Transverse colon (tissue), 4 donors: ENCODE data around the gene IMMP2L.

Experiments
- CTCF ChIP-seq, 5 experiments: fragments of 200-600 bp in 3 of 5; fragments of 450-650 bp in 2 of 5; sonication (generic) in 3 of 5; IDR thresholded peaks; 1 replicate in 2 of 5; 2 replicates in 3 of 5; pipeline ENCODE4 v1.5.1; 2016 to 2017; ENCODE audit warnings: antibody characterized with exemption in 5 of 5, inconsistent platforms in 3 of 5, mild to moderate bottlenecking in 2 of 5, moderate library complexity in 1 of 5
- POLR2A ChIP-seq: fragments of 450-650 bp; IDR thresholded peaks from one replicate; pipeline ENCODE4 v1.6.1; 2016; ENCODE audit warnings: antibody characterized with exemption, mild to moderate bottlenecking, moderate library complexity
- POLR2AphosphoS5 ChIP-seq, 3 donors: sonication (generic); formaldehyde crosslinking; IDR thresholded peaks; one replicate each; pipeline ENCODE4 v1.6.1; 2016; ENCODE audit warnings: antibody characterized with exemption in 3 of 3

GRCh38 chr7:110944966-110945644 lies 617.2 kb downstream of the IMMP2L start:
- TF ChIP-seq CTCF (IDR thresholded peaks at IDR 0.05) (no peak), POLR2A (no peak), POLR2AphosphoS5 (IDR thresholded peaks at IDR 0.05) (no peak)
